HTERT RPE-1 (cell line): ENCODE measurements around the gene POLR2J.
"Not testable (repeated sequence)": the region's sequence is repeated elsewhere in the genome, so short reads cannot be mapped to it uniquely, and the experiment has no call there.

Source experiments
- in situ Hi-C: fragments of 300-500 bp; cut with MboI; formaldehyde crosslinking; loops from 4 replicates; pipeline ENCODE4 v1.14.3; 2020; ENCODE audit warnings: low sequenced_read_pairs

POLR2J gene

DNA sequence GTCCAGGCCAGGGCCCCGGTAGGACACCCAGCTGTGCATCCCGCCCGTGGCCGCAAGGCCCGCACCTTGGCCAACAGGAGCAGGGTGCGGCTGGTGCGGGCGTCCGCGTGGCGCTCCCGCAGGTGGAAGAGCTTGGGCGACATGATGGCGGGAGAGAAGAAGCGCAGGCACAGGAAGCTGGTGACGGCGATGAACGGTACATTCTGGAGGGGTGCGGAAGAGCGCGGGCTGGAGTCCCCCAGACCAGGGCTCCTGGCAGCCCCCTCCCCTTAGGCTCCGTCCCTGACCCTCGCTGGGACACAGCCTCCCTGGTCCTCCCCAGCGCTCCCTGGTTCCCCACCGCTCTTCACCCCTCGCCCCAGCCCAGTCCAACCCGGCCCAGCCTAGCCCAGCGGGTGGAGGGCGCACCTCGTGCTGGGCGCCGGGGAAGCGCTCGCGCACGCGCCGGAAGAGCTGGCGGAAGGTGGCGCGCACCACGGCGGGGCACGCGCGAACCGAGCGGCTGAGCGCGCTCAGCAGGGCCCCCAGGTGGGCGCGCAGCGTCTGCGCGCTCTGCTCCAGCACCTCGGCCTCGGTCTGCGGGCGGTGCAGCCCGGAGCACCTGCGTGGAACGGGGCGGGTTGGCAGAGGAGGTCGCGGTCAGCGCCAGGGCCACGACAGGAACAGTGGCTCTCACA is 15.9 kb upstream of the POLR2J start:
- in situ Hi-C loops, result not testable (repeated sequence)

DNA sequence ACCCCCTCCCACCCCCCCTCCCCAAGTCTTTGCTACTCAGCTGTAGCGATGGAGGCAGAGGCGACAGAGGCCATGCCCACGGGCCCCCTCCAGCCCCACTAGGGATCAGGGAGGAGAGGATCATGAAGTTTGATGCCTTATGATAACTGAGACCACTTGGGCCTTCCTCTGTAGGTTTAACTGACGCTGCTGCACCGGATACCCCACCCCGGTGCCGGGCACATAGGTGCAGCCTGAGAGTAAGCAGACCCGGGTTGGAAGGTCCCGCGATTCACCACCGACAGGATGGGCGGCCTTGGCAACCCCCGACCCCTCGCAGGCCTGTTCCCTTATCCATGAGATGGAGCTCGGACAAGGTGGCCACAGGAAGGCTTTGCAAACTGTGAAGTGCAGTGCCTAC is 15.3 kb upstream of the POLR2J start:
- in situ Hi-C loops, result not testable (repeated sequence)

DNA sequence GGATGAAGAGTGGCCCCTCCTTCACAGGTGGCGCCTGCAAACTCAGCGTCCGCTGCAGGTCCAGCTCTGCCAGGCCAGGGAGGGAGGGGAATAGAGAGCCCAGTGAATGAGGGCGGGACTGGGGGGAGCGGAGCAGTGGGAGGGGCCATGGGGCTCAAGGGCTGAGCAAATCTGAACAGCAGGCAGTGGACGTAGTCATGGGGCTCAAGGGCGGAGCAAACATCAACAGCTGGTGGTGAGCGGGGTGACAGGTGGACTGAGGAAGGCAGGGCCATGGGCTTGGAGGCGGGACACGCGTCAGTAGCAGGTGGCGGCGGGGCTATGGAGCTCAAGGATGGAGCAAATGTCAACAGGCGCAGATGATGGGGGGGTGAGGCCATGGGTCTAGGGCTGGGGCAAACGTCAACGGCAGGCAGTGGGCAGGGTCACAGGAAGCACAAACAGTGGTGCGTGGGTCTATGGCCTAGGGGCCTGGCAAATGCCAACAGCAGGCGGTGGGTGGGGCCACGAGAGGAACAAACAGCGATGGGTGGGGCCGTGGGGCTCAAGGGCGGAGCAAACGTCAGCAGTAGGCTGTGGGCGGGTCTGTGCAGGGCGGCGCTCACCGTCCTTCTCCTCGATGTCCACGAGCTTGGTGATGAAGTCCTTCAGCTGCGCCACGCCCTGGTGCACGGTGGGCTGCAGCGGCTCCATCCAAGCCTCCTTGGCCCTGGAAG is 14.7 kb upstream of the POLR2J start:
- in situ Hi-C loops, result not testable (repeated sequence)

DNA sequence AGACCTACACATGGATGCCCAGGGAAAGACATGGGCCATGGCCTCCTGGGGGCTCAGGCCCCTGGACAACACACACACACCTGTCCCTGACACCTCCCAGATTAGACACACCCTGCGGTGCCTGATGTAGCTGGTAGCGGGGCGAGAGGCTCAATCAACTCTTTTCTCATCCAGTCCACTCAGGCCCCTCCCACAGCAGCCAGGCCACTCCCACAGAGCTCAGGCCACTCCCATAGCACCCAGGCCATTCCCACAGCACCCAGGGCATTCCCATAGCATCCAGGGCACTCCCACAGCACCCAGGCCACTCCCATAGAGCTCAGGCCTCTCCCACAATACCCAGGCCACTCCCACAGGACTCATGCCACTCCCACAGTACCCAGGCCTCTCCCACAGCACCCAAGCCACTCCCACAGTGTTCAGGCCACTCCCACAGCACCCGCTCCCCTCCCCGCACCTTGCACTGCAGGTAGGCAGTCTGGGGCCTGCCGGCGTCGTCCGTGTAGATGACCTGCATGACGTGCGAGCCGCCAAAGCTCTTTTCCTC is 11.9 kb upstream of the POLR2J start:
- in situ Hi-C loops, result not testable (repeated sequence)

DNA sequence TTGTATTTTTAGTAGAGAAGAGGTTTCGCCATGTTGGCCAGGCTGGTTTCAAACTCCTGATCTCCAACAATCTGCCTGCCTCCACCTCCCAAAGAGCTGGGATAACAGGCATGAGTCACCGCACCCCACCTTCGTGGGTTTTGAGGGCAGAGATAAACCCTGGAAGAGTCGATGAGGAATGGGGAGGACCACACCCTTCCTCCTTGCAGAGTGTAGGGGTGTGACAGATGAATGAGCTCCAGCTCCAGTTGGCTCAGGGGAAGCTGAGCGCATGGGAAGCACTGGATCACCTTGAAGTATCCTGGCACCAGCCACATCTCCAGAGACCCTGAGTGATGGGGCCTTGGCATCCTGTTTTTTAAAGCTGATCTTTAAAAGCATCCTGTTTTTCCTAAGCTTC is 5.6 kb upstream of the POLR2J start:
- in situ Hi-C loops, result not testable (repeated sequence)

DNA sequence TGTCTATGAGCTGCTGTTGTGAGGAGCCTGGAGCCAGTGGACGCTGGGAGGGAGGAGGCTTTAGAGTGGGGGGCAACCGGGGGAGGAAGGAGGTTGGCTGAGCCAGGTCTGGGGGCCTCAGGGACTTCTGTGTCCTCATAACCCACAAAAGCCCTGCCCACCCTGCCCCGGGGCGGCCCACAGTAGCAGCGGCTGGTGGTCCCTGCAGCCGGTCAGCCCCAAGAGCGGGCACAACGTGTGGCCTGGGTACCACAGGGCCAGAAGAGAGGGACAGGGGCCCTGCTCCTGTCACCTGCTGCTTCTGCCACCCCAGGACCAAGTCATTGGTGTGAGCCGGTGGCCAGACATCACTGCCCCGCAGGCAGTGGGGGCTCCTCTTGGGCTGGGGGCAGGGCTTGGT is 3.2 kb upstream of the POLR2J start:
- in situ Hi-C loops, result not testable (repeated sequence)

DNA sequence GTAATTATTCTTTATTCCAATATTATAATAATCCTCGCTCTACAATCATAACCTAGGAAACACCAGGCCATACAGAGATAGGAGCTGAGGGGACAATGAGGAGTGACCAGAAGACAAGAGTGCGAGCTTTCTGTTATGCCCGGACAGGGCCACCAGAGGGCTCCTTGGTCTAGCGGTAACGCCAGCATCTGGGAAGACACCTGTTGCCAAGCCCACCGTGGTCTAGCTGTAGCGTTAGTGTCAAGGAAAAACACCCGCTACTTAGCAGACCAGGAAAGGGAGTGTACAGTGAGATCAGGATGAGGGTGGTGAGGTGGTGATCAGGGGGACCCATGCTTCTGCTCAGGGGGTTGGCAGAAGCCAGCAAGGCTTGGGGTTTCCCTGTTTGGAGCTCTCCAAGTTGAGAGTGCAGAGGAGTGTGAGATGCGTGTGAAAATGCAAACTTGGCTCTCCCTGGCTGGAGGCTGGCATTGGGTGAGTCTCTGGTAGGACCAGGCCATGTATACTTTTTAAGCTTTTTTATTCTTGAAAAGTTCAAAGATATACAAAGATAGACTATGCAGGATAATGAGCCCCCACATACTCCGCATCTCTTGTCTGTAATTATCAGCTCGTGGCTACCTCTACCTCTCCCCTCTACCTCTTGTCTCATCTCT is 1.4 kb upstream of the POLR2J start:
- in situ Hi-C loops, result not testable (repeated sequence)

DNA sequence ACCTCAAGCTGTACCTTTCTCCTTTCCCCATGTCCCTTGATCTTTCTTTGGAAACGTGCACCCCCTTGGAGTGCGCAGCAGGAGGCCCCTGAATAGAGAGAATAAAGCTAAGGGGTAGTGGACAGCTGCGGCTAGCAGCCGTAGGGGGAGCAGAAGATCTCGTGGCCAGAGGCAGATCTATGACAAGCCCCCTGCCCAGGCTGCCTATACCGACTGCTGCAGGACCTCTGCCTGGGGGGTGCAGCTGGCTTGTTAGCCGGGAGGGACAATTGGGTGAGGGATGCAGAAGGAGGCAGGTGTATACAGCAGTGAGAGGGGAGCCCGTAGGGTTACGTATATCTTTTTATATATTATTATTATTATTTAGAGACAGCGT is 475 bp upstream of the POLR2J start:
- in situ Hi-C loops, result not testable (repeated sequence)

DNA sequence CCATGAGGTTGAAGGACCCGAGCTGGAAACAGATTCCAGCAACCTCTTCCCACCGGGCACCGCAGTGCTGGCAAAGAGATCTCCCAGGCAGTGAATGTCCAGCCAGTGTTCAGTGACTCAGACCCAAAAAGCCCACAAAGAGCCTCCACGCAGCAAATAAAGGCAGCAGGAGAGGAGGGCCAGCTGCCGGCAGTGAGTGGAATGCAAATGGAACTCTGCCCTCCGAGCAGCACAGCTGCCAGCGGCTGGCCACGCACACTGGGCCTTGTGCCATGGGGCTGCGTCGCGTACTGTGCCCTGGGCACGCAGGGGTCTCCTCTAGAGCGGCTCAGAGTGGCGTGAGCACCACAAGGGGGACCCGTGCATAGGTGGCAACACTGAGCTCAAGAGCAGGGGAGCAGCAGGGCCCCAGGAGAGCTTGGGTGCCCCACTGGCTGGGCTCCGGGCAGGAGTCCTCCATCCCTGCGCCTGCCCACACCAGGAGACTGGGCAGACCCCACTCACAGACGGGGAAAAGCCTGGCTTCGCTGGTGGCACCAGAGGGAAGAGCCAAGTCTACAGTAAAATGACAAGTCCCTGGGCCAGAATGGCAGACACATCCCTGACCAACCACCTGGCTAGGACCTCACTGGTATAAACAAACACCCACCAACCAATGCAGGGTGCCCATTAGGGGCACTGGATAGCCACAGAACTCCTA is 3.8 kb downstream of the POLR2J start:
- in situ Hi-C loops, result not testable (repeated sequence)

DNA sequence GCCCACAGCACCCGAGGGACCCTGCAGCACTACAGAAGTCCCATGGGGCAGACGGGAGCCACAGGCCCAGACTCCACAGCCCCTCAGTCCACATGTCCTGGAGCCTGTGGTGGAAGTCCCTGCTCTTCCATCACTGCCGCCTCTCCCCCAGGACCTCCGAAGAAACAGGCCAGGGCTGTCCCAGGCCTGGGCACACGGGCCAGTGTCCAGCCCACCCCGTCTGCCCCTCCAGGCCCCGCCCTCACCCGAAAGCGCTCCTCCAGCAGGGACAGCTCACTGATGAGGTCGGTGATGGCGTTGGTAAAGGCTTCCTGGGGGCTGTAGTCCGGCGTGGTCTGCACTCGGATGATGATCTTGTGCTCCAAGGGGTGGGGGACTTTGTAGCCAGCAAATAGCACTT is 4.6 kb downstream of the POLR2J start:
- in situ Hi-C loops, result not testable (repeated sequence)

DNA sequence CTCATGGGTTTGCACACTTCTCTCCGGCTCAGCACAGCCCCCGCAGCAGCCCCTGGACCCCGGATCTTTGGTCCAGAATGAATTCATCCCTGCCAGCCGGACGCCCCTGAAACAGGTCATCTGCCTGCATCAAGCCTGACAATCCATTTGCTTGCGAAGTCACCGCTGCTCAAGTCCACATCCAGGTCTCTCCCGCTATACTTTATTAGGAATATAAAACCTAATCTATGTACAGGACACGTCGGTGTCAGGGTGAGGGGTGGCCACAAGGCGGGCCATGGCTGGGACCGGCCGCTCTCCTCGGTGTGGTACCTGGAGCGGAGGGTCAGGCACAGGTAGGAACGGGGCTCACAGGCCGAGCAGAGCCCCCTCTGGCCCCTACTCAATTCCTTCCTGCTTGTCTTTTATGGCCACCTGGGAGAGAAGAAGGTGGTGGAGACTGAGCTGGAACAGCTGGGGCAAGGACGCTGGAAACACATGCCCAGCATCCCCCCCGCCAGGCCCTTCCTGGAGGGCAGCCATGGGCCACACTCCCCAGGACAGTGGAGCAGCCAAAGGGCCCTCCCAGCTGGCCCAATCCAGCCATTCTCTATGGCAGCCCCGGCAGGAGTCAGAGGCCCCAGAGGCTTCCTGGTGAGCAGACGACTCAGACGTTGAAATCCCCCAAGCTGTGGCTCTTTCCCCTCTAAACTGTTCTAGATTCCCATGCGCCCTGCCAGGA is 5.3 kb downstream of the POLR2J start:
- in situ Hi-C loops, result no loop called here

DNA sequence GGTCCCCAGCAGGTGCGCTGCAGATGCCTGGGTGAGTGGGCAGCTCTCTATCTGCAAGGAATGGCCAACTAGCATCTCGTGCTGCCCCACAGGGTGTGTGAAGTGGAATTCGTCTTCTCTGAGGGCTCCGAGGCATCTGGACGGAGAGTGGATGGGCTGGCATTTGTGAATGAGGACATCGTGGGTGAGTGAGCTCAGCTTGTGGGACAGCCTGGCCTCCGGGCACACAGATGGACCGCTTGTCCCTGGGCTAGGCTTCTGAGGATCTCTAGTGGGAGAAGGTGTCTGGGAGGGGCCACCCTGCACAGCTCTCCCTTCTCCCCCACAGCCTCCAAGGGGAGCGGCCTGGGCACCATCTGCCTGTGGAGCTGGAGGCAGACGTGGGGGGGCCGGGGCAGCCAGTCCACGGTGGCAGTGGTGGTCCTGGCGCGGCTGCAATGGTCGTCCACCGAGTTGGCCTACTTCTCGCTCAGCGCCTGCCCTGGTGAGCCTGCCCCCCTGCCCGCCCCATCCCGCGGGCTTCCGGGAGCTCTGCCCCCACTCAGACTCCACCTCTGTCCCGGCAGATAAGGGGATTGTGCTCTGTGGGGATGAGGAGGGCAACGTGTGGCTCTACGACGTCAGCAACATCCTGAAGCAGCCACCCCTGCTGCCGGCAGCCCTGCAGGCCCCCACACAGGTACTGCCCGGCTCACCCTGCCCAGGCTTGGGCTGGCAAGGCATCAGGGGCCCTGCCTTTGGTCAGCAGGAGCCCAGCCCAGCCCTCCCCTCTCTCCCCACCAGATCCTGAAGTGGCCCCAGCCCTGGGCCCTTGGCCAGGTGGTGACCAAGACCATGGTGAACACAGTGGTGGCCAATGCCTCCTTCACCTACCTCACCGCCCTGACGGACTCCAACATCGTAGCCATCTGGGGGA is 6.3 kb downstream of the POLR2J start:
- in situ Hi-C loops, result no loop called here

DNA sequence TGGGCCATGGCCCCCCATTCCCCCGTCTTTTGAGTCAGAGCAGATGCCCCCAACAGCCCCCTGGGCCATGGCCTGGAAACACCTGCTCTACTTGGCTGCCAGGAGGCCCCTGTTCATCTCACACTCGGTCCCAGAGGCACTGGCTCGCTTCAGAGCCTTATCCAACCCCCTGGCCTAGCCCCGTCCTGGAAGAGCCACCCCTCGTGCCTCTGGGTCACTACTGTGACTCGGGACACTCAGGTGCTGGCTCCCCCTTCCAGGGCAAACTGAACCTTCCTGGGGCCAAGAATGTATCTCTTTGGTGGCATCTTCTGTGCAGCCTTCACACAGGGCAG is 7.0 kb downstream of the POLR2J start:
- in situ Hi-C loops, result no loop called here

DNA sequence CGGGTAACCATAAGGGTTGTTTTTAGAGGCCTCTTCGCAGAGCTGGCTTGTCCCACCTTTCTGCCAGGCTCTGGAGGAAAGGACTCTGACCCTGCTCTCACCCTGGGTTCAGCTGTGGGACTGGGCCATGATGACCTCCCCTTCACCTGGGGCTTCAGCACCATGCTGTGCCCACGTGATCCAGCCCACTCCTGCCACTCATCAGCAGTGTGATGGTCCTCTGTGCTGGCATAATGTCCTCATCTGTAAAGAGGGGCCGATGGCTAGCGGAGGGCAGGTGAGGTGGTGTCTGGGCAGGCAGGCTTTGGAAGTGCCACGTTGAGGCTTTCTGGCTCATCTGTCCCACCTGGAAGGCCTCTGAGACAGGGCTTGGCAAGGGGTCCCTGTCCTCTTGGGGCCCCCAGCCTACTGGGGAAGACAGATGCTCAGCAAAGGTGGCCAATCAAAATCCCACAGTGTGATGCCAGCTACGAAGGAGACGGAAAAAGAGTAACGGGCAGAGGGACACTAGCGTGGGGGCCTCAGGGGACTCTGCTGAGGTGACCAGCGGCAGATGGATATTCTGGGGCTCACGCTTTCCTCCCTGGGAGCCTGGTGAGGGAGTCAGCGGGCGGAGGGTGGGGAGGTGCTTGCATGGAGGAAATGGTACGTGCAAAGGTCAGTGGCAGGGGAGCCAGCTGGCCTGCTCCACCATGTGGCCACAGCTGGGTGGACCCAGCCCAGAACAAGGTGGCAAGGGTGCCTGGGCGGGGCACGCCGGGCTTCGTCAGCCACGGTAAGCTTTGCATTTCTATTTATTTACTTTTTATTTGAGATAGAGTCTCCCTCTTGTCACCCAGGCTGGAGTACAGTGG is 8.5 kb downstream of the POLR2J start:
- in situ Hi-C loops, result no loop called here

DNA sequence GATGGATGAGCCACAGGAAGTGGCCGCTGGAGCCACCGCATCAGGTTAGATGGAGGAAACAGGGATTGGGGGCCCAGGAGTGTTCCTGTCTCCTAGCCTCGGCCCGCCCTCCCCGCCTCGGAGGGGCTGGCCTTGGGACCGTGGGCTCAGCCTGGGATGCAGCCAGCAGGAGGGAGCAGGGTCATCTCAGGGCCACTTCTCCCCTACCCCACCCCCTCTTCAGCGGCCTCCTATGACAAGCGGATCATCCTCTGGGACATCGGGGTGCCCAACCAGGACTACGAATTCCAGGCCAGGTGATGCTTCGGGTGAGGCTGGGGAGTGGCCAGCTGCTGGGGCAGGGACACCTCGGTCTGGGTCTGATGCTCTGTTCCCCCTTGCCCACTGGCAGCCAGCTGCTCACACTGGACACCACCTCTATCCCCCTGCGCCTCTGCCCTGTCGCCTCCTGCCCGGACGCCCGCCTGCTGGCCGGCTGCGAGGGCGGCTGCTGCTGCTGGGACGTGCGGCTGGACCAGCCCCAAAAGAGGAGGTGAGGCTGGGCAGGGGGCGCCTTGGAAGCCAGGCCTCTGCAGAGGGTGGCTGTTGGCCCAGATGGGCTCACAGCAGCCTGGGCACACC is 9.3 kb downstream of the POLR2J start:
- in situ Hi-C loops, result no loop called here

DNA sequence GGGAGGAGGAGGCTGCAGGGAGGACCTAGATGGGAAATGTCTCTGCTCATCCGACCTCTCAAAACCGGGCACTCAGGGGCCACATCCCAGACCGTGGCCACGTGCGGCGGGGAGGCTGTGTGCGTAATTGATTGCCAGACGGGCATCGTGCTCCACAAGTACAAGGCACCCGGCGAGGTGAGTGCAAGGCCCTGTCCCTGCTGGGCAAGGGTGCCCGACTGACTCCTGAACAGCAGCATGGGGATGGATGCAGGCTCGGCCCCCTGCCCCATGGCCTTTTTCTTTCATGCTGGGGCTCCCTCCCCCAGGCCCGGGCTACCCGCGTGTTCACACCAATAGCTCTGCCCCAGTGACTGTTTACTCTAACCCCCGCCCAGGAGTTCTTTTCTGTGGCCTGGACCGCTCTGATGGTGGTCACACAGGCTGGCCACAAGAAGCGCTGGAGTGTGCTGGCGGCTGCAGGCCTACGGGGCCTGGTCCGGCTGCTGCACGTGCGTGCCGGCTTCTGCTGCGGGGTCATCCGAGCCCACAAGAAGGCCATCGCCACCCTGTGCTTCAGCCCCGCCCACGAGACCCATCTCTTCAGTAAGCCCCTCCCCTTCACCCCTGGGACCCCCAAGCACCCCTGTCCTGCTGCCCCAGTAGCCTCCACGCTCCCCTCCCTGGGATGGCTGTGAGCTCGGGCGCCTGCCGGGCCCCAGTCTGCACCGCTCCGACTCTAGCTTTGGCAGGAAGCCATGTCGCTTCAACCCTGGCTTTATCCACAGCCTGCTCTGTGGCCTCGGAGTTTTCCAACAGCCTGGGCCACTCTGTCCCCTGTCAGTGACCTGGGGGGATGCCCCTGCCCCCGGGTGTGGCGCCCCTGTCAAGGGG is 10.0 kb downstream of the POLR2J start:
- in situ Hi-C loops, result no loop called here
